Measurements from ENCODE around the gene CNIH4.
"Not testable (repeated sequence)": the region's sequence is repeated elsewhere in the genome, so short reads cannot be mapped to it uniquely, and the experiment has no call there.

GRCh38 chr1:224352436-224353085 is 4.1 kb upstream of the CNIH4 start:
- TF ChIP-seq CTCF (IDR thresholded peaks at IDR 0.05; ENCODE audit: poor library complexity); EZH2 (IDR thresholded peaks at IDR 0.05; ENCODE audit: borderline replicate concordance): not testable (repeated sequence)

Data from hepatocyte (in vitro differentiated cells).